PC-3 (cell line): ENCODE results near the gene JAK3. TPM values are rescaled to one million over a fixed set of nuclear protein-coding genes. Genes with fewer than 3 reads are reported as not detected.

ENCODE experiments used
- ATAC-seq: fragments of 200-7000 bp; cut with Tn5 transposase; 2 replicates; pipeline ENCODE4 v1.9.1; 2020; ENCODE audit warnings: mild to moderate bottlenecking, moderate library complexity
- BruUV-seq: library from RNA; stranded (reverse); fragments of 400-500 nt; replicated peaks from 2 replicates; lab custom pipeline; 2021; lab: Mats Ljungman, UMichigan
- CTCF ChIA-PET: fragments of 300-600 bp; sonication (Branson Sonifier 250); formaldehyde crosslinking; loops from one replicate; lab custom pipeline; 2022; ENCODE audit warnings: antibody characterized with exemption; lab: Charles Lee
- POLR2A ChIA-PET: fragments of 300-600 bp; sonication (Branson Sonifier 250); formaldehyde crosslinking; loops from one replicate; lab custom pipeline; 2022; ENCODE audit warnings: antibody characterized with exemption; ENCODE audit not compliant: unreplicated experiment; lab: Charles Lee
- DNase-seq: peaks from one replicate; pipeline ENCODE4 v3.0.0-alpha.2; 2015
- H2AFZ ChIP-seq: fragments of 300-600 bp; sonication (generic); 2 replicates; pipeline ENCODE4 v1.6.0; 2016; ENCODE audit warnings: antibody characterized with exemption, low read length
- H3F3A ChIP-seq: fragments of 300-600 bp; sonication (generic); one replicate; pipeline ENCODE4 v1.6.0; 2017; ENCODE audit warnings: antibody characterized with exemption, low read length, control low read depth, mild to moderate bottlenecking; ENCODE audit not compliant: unreplicated experiment
- H3K27ac ChIP-seq: fragments of 300-600 bp; sonication (generic); 2 replicates; pipeline ENCODE4 v1.5.1; 2016; ENCODE audit warnings: mild to moderate bottlenecking, low read length
- H3K27me3 ChIP-seq: fragments of 300-600 bp; sonication (generic); 2 replicates; pipeline ENCODE4 v1.6.1; 2016; ENCODE audit warnings: low read length, mixed read lengths
- H3K36me3 ChIP-seq: fragments of 300-600 bp; sonication (generic); 2 replicates; pipeline ENCODE4 v1.6.1; 2016; ENCODE audit warnings: low read depth, mixed run types, low read length, mixed read lengths
- H3K4me1 ChIP-seq: fragments of 300-600 bp; sonication (generic); 2 replicates; pipeline ENCODE4 v1.5.1; 2016; ENCODE audit warnings: low read length; ENCODE audit not compliant: insufficient read depth
- H3K4me2 ChIP-seq: fragments of 300-600 bp; sonication (generic); 2 replicates; pipeline ENCODE4 v1.6.0; 2016; ENCODE audit warnings: low read length
- H3K4me3 ChIP-seq: fragments of 300-600 bp; sonication (generic); 2 replicates; pipeline ENCODE4 v1.5.1; 2016; ENCODE audit warnings: mild to moderate bottlenecking, low read length, mixed read lengths
- H3K79me2 ChIP-seq: fragments of 300-600 bp; sonication (generic); 2 replicates; pipeline ENCODE4 v1.6.1; 2017; ENCODE audit warnings: low read length, mixed read lengths
- H3K9ac ChIP-seq: fragments of 300-600 bp; sonication (generic); 2 replicates; pipeline ENCODE4 v1.6.0; 2016; ENCODE audit warnings: mild to moderate bottlenecking, low read length
- H3K9me2 ChIP-seq: fragments of 300-600 bp; sonication (generic); replicated peaks from 2 replicates; pipeline ENCODE4 v1.6.1; 2016; ENCODE audit warnings: mixed run types, low read length, mixed read lengths
- H3K9me3 ChIP-seq: fragments of 300-600 bp; sonication (generic); 2 replicates; pipeline ENCODE4 v1.6.1; 2016; ENCODE audit warnings: low read length, mixed read lengths
- H4K20me1 ChIP-seq: fragments of 300-600 bp; sonication (generic); 2 replicates; pipeline ENCODE4 v1.6.1; 2016; ENCODE audit warnings: low read length, mixed read lengths
- CTCF ChIP-seq: fragments of 300-600 bp; sonication (generic); conservative IDR thresholded peaks from 2 replicates; pipeline ENCODE4 v1.5.1; 2017; ENCODE audit warnings: antibody characterized with exemption, low read depth, mild to moderate bottlenecking, low read length
- EZH2 ChIP-seq: fragments of 300-600 bp; sonication (generic); IDR thresholded peaks from one replicate; pipeline ENCODE4 v1.6.1; 2017; ENCODE audit warnings: antibody characterized with exemption, mild to moderate bottlenecking, low read length; ENCODE audit not compliant: unreplicated experiment
- EZH2phosphoT487 ChIP-seq: fragments of 300-600 bp; sonication (generic); IDR thresholded peaks from 2 replicates; pipeline ENCODE4 v1.6.1; 2018; ENCODE audit warnings: mild to moderate bottlenecking, antibody characterized with exemption, low read length, borderline replicate concordance
- intact Hi-C: fragments of 100-400 bp; cut with micrococcal nuclease; formaldehyde crosslinking; loops from 2 replicates; pipeline ENCODE4 v1.9.0; 2023
- total RNA-seq: library from RNA; depleted of rRNA; stranded (reverse); fragments of >200 nt; gene quantifications from 2 replicates; pipeline ENCODE4 v1.2.3, GENCODE V29; 2014

Gene JAK3
- total RNA-seq, 1 experiment from 2014 or later = 1.5 TPM

DNA sequence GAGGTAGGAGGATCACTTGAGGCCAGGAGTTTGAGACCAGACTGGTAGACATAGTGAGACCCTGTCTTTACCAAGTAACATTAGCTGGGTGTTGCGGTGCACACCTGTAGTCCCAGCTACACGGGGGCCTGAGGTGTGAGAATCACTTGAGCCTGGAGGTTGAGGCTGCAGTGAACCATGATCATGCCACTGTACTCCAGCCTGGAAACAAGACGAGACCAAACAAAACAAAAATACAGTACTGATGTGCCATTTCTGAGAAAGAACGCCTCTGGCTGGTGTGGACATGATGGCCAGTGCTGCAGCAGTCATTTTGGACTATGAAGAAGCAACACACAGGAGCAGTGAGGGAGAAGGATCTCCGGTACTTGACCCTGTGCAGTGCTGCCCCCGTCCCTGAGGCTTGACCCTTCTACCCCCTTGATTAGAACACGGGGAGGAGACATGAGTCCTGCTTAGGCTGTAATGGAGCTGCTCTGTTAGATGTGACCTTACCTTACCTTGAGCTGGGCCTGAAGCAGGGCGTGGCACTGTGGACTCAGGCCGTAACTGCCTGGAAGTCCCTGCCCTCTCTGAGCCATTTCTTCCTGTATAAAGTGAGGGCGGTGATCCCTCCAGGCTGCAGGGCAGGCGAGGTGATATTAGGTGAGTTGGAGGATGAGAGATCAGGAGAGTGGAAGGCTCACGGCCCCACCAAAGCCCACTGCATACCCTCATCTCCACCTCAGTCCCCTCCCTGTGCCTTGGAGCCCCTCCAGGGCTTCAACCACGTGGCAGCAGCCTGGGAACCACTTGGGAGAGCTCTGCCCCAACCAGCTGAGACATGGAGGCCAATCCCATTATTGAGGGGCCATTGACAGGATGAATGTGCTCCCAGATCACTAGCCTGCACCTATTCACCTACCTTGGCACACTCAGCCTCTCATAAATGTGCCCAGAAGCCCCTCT, 17.9 kb upstream of the JAK3 start:
- H3K36me3 ChIP-seq = peaks cover 41% of the 10 kb centered on the region
- no peak overlapping the region for H3K4me2 ChIP-seq
- H2AFZ ChIP-seq = no peak overlapping the region
- peaks cover 43% of the 10 kb centered on the region for H4K20me1 ChIP-seq
- ChIA-PET POLR2A (interaction anchor here (0.7 to 1.1 kb wide), 2 partner anchors 67 to 138 kb away, joined by 3 read pairs; partner anchors contain the start of gene CCDC124), CTCF (no interaction called here)
- no peak overlapping the region for H3K4me3 ChIP-seq
- H3K9me2 ChIP-seq = no peaks in the 10 kb centered on the region
- TF ChIP-seq EZH2 = no peak
- no peak for TF ChIP-seq EZH2phosphoT487
- no peak for TF ChIP-seq CTCF
- peaks cover 20% of the 10 kb centered on the region for H3K4me1 ChIP-seq
- H3F3A ChIP-seq = peaks cover 39% of the 10 kb centered on the region
- H3K9me3 ChIP-seq = no peaks in the 10 kb centered on the region
- DNase-seq (peak; percentile 67), ATAC-seq (peak; percentile 71)
- peaks cover 20% of the 10 kb centered on the region for H3K79me2 ChIP-seq
- intact Hi-C loops = no loop called here
- no peaks in the 10 kb centered on the region for H3K27me3 ChIP-seq
- no peak overlapping the region for H3K27ac ChIP-seq
- BruUV-seq = no TSS peak
- no peak overlapping the region for H3K9ac ChIP-seq

DNA sequence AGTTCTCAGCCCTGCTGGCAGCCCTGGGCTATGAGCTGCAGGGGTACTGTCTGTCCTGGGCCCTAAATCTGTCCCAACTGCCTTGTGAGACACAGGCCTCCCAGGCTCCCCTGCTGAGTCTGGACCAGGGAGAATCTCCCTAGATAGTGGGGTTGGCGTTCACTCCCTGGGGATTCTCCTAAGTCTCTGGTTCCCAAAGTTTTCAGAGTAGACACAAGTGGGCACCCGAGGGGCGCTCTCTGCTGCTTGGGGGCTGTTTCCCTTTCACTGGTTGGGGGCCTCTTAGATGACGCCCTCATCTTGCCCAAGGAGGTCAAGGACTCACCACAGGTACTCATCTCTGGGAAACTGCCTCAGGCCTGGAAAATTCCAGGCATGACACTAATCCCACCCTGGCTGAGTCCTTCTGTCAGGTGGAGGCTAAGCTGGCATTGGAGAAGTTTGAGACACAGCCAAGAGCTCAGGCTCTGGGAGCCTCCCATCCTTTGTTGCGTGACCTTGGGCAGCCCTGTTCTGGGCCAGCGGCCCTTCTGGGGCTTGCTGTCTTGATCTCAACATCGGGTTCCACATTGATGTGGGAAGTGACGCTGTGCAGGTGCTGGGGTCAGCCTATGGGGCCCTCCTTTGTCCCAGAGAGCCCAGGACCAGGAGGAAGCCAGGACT, 15.9 kb upstream of the JAK3 start:
- no peak overlapping the region for H3K4me3 ChIP-seq
- ATAC-seq = no peak
- H3K4me1 ChIP-seq = peaks cover 24% of the 10 kb centered on the region
- DNase-seq = no peak
- ChIA-PET CTCF (no interaction called here), POLR2A (no interaction called here)
- no peak for TF ChIP-seq CTCF
- no peak for TF ChIP-seq EZH2phosphoT487
- no peak for TF ChIP-seq EZH2
- H3K27me3 ChIP-seq = no peaks in the 10 kb centered on the region
- H3K9me3 ChIP-seq = no peaks in the 10 kb centered on the region
- peaks cover 50% of the 10 kb centered on the region for H4K20me1 ChIP-seq
- peaks cover 30% of the 10 kb centered on the region for H3K79me2 ChIP-seq
- intact Hi-C loops = no loop called here
- peaks cover 47% of the 10 kb centered on the region for H3K36me3 ChIP-seq
- no peak overlapping the region for H3K9ac ChIP-seq
- no peak overlapping the region for H3K4me2 ChIP-seq
- no peak overlapping the region for H2AFZ ChIP-seq
- no peaks in the 10 kb centered on the region for H3K9me2 ChIP-seq
- H3K27ac ChIP-seq = no peak overlapping the region
- peaks cover 39% of the 10 kb centered on the region for H3F3A ChIP-seq
- BruUV-seq = no TSS peak
